GM12878 (cell line): ENCODE data around the gene TECTA. TPM values are rescaled to one million over a fixed set of nuclear protein-coding genes. Genes with fewer than 3 reads are reported as not detected.

Source experiments
- BCL11A ChIP-seq: IDR thresholded peaks from 2 replicates; pipeline ENCODE4 v1.6.1; 2011; ENCODE audit warnings: low read depth, low read length
- MEF2A ChIP-seq: IDR thresholded peaks from 2 replicates; pipeline ENCODE4 v1.6.1; 2011; ENCODE audit warnings: low read depth, mild to moderate bottlenecking, low read length, moderate library complexity; ENCODE audit not compliant: insufficient read depth
- MEF2B ChIP-seq: fragments of 450-650 bp; IDR thresholded peaks from 2 replicates; pipeline ENCODE4 v1.6.1; 2018; ENCODE audit warnings: mild to moderate bottlenecking, moderate library complexity; ENCODE audit not compliant: partially characterized antibody, poor library complexity, severe bottlenecking
- NKRF ChIP-seq: fragments of 450-650 bp; conservative IDR thresholded peaks from 2 replicates; pipeline ENCODE4 v1.6.1; 2017; ENCODE audit warnings: mild to moderate bottlenecking, moderate library complexity
- POLR2AphosphoS5 ChIP-seq: IDR thresholded peaks from 2 replicates; pipeline ENCODE4 v1.6.1; 2011; ENCODE audit warnings: mild to moderate bottlenecking, low read length, inconsistent platforms
- ZZZ3 ChIP-seq: IDR thresholded peaks from 2 replicates; pipeline ENCODE4 v1.6.1; 2011; ENCODE audit warnings: low read depth; ENCODE audit not compliant: control insufficient read depth, insufficient read length
- polyA plus RNA-seq, 11 experiments: library from polyadenylated mRNA; depleted of rRNA in 4 of 11; unstranded in 6 of 11; stranded (reverse) in 5 of 11; fragments of >200 nt; fragmentation: Nextera tagmentation in 4 of 11; fragmentation: Illumina TruSeq in 1 of 11; extraction: Ambion mirVana in 4 of 11; extraction: Trizol in 1 of 11; gene quantifications; 1 replicate in 1 of 11; 2 replicates in 10 of 11; pipeline versions ENCODE4 v1.2.1 to v1.2.3, GENCODE V29; 2011 to 2016; ENCODE audit warnings: inconsistent platforms in 2 of 11, missing spikeins in 2 of 11, low read depth in 1 of 11
- total RNA-seq, 4 experiments: library from RNA; depleted of rRNA in 3 of 4; stranded (reverse); fragments of >200 nt in 3 of 4; fragmentation: Illumina TruSeq in 1 of 4; extraction: Trizol in 1 of 4; gene quantifications; 2 replicates each; pipeline versions ENCODE4 v1.2.1 to v1.2.3, GENCODE V29; 2013 to 2021
- TF ChIP-seq, protein P1 (sequence below): fragments of 450-650 bp; formaldehyde crosslinking; IDR thresholded peaks from 2 replicates; pipeline ENCODE4 v1.4.0; 2022; ENCODE audit warnings: mild to moderate bottlenecking, moderate library complexity
- TF ChIP-seq, protein P2 (sequence below): fragments of 450-650 bp; IDR thresholded peaks from 2 replicates; pipeline ENCODE4 v1.6.1; 2018; ENCODE audit warnings: mild to moderate bottlenecking, low read depth, moderate library complexity; ENCODE audit not compliant: partially characterized antibody
- TF ChIP-seq, protein P3 (sequence below): fragments of 450-650 bp; formaldehyde crosslinking; IDR thresholded peaks from 2 replicates; pipeline ENCODE4 v1.4.0; 2020; ENCODE audit warnings: mild to moderate bottlenecking, moderate library complexity
- TF ChIP-seq, protein P4 (sequence below): fragments of 450-650 bp; IDR thresholded peaks from 2 replicates; pipeline ENCODE4 v1.6.1; 2017; ENCODE audit warnings: antibody characterized with exemption, mild to moderate bottlenecking, moderate library complexity

Gene TECTA
- total and polyA plus RNA-seq, 10 of the 15 experiments (the other 5 are each of a cell fraction or from before 2014, with no cell fraction given): under 0.01 to 0.14 (median 0.05) TPM; not detected in 1

GRCh38 chr11:121231576-121232278 lies 130.7 kb downstream of the TECTA start (continued):
- TF ChIP-seq, protein P1, sequence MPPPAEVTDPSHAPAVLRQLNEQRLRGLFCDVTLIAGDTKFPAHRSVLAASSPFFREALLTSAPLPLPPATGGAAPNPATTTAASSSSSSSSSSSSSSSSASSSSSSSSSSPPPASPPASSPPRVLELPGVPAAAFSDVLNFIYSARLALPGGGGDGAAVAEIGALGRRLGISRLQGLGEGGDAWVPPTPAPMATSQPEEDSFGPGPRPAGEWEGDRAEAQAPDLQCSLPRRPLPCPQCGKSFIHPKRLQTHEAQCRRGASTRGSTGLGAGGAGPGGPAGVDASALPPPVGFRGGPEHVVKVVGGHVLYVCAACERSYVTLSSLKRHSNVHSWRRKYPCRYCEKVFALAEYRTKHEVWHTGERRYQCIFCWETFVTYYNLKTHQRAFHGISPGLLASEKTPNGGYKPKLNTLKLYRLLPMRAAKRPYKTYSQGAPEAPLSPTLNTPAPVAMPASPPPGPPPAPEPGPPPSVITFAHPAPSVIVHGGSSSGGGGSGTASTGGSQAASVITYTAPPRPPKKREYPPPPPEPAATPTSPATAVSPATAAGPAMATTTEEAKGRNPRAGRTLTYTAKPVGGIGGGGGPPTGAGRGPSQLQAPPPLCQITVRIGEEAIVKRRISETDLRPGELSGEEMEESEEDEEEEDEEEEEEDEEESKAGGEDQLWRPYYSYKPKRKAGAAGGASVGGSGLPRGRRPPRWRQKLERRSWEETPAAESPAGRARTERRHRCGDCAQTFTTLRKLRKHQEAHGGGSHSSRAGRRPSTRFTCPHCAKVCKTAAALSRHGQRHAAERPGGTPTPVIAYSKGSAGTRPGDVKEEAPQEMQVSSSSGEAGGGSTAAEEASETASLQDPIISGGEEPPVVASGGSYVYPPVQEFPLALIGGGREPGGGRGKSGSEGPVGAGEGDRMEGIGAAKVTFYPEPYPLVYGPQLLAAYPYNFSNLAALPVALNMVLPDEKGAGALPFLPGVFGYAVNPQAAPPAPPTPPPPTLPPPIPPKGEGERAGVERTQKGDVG: no peak
- TF ChIP-seq BCL11A (no peak), MEF2B (no peak), POLR2AphosphoS5 (no peak), ZZZ3 (no peak), NKRF (no peak), MEF2A (no peak)
- TF ChIP-seq, protein P2, sequence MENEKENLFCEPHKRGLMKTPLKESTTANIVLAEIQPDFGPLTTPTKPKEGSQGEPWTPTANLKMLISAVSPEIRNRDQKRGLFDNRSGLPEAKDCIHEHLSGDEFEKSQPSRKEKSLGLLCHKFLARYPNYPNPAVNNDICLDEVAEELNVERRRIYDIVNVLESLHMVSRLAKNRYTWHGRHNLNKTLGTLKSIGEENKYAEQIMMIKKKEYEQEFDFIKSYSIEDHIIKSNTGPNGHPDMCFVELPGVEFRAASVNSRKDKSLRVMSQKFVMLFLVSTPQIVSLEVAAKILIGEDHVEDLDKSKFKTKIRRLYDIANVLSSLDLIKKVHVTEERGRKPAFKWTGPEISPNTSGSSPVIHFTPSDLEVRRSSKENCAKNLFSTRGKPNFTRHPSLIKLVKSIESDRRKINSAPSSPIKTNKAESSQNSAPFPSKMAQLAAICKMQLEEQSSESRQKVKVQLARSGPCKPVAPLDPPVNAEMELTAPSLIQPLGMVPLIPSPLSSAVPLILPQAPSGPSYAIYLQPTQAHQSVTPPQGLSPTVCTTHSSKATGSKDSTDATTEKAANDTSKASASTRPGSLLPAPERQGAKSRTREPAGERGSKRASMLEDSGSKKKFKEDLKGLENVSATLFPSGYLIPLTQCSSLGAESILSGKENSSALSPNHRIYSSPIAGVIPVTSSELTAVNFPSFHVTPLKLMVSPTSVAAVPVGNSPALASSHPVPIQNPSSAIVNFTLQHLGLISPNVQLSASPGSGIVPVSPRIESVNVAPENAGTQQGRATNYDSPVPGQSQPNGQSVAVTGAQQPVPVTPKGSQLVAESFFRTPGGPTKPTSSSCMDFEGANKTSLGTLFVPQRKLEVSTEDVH: no peak
- TF ChIP-seq, protein P3, sequence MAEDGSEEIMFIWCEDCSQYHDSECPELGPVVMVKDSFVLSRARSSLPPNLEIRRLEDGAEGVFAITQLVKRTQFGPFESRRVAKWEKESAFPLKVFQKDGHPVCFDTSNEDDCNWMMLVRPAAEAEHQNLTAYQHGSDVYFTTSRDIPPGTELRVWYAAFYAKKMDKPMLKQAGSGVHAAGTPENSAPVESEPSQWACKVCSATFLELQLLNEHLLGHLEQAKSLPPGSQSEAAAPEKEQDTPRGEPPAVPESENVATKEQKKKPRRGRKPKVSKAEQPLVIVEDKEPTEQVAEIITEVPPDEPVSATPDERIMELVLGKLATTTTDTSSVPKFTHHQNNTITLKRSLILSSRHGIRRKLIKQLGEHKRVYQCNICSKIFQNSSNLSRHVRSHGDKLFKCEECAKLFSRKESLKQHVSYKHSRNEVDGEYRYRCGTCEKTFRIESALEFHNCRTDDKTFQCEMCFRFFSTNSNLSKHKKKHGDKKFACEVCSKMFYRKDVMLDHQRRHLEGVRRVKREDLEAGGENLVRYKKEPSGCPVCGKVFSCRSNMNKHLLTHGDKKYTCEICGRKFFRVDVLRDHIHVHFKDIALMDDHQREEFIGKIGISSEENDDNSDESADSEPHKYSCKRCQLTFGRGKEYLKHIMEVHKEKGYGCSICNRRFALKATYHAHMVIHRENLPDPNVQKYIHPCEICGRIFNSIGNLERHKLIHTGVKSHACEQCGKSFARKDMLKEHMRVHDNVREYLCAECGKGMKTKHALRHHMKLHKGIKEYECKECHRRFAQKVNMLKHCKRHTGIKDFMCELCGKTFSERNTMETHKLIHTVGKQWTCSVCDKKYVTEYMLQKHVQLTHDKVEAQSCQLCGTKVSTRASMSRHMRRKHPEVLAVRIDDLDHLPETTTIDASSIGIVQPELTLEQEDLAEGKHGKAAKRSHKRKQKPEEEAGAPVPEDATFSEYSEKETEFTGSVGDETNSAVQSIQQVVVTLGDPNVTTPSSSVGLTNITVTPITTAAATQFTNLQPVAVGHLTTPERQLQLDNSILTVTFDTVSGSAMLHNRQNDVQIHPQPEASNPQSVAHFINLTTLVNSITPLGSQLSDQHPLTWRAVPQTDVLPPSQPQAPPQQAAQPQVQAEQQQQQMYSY (CRISPR knock-in tag): no peak
- TF ChIP-seq, protein P4, sequence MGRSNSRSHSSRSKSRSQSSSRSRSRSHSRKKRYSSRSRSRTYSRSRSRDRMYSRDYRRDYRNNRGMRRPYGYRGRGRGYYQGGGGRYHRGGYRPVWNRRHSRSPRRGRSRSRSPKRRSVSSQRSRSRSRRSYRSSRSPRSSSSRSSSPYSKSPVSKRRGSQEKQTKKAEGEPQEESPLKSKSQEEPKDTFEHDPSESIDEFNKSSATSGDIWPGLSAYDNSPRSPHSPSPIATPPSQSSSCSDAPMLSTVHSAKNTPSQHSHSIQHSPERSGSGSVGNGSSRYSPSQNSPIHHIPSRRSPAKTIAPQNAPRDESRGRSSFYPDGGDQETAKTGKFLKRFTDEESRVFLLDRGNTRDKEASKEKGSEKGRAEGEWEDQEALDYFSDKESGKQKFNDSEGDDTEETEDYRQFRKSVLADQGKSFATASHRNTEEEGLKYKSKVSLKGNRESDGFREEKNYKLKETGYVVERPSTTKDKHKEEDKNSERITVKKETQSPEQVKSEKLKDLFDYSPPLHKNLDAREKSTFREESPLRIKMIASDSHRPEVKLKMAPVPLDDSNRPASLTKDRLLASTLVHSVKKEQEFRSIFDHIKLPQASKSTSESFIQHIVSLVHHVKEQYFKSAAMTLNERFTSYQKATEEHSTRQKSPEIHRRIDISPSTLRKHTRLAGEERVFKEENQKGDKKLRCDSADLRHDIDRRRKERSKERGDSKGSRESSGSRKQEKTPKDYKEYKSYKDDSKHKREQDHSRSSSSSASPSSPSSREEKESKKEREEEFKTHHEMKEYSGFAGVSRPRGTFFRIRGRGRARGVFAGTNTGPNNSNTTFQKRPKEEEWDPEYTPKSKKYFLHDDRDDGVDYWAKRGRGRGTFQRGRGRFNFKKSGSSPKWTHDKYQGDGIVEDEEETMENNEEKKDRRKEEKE: no peak
